HepG2 (cell line): Measurements from ENCODE around the gene RNF123. TPM values are rescaled to one million over a fixed set of nuclear protein-coding genes. Genes with fewer than 3 reads are reported as not detected.

ENCODE experiments used
- CC2D1A ChIP-seq: sonication (generic); formaldehyde crosslinking; IDR thresholded peaks from 2 replicates; pipeline ENCODE4 v1.8.1; 2023; ENCODE audit warnings: mild to moderate bottlenecking, missing genetic modification reagents
- FLYWCH1 ChIP-seq: sonication (generic); formaldehyde crosslinking; IDR thresholded peaks from 2 replicates; pipeline ENCODE4 v1.8.1; 2023; ENCODE audit warnings: mild to moderate bottlenecking, missing genetic modification reagents
- JARID2 ChIP-seq: sonication (generic); formaldehyde crosslinking; IDR thresholded peaks from 2 replicates; pipeline ENCODE4 v1.8.1; 2023; ENCODE audit warnings: missing genetic modification reagents, inconsistent platforms; ENCODE audit not compliant: insufficient replicate concordance
- KLF15 ChIP-seq: sonication (generic); formaldehyde crosslinking; IDR thresholded peaks from 2 replicates; pipeline ENCODE4 v1.8.1; 2023; ENCODE audit warnings: borderline replicate concordance, mild to moderate bottlenecking, inconsistent platforms, missing genetic modification reagents, mixed read lengths
- NFYC ChIP-seq: IDR thresholded peaks from 2 replicates; pipeline ENCODE4 v1.6.1; 2016; ENCODE audit warnings: missing genetic modification reagents, missing compliant biosample characterization
- SMAD1 ChIP-seq: sonication (generic); formaldehyde crosslinking; IDR thresholded peaks from 2 replicates; pipeline ENCODE4 v1.4.0; 2020; ENCODE audit warnings: missing genetic modification reagents, low read depth, mild to moderate bottlenecking, borderline replicate concordance
- ZNF143 ChIP-seq: sonication (generic); formaldehyde crosslinking; IDR thresholded peaks from 2 replicates; pipeline ENCODE4 v1.4.0; 2020; ENCODE audit warnings: missing genetic modification reagents
- ZNF205 ChIP-seq: IDR thresholded peaks from 2 replicates; pipeline ENCODE4 v1.6.1; 2018; ENCODE audit warnings: missing biosample characterization, missing genetic modification reagents
- ZNF224 ChIP-seq: sonication (generic); formaldehyde crosslinking; IDR thresholded peaks from 2 replicates; pipeline ENCODE4 v1.5.0; 2020; ENCODE audit warnings: mild to moderate bottlenecking, missing genetic modification reagents
- ZNF331 ChIP-seq: sonication (generic); formaldehyde crosslinking; IDR thresholded peaks from 2 replicates; pipeline ENCODE4 v1.4.0; 2020; ENCODE audit warnings: missing genetic modification reagents
- ZNF337 ChIP-seq: sonication (generic); formaldehyde crosslinking; IDR thresholded peaks from 2 replicates; pipeline ENCODE4 v1.5.1; 2020; ENCODE audit warnings: missing genetic modification reagents, low read depth, mild to moderate bottlenecking, borderline replicate concordance
- ZNF530 ChIP-seq: sonication (generic); formaldehyde crosslinking; IDR thresholded peaks from 2 replicates; pipeline ENCODE4 v1.5.0; 2020; ENCODE audit warnings: low read depth, mild to moderate bottlenecking, missing genetic modification reagents
- ZNF546 ChIP-seq: sonication (generic); formaldehyde crosslinking; conservative IDR thresholded peaks from 2 replicates; pipeline ENCODE4 v1.8.1; 2023; ENCODE audit warnings: mild to moderate bottlenecking, missing genetic modification reagents
- ZNF644 ChIP-seq: IDR thresholded peaks from 2 replicates; pipeline ENCODE4 v1.6.1; 2016; ENCODE audit warnings: low read depth
- ZNF747 ChIP-seq: sonication (generic); formaldehyde crosslinking; IDR thresholded peaks from 2 replicates; pipeline ENCODE4 v1.8.1; 2023; ENCODE audit warnings: missing genetic modification reagents, mild to moderate bottlenecking, borderline replicate concordance
- ZNF878 ChIP-seq: sonication (generic); formaldehyde crosslinking; IDR thresholded peaks from 2 replicates; pipeline ENCODE4 v1.8.1; 2023; ENCODE audit warnings: mild to moderate bottlenecking, missing genetic modification reagents, moderate library complexity
- polyA plus RNA-seq, 8 experiments: library from polyadenylated mRNA; depleted of rRNA in 3 of 8; stranded (reverse) in 7 of 8; unstranded in 1 of 8; fragments of >200 nt; fragmentation: Illumina TruSeq in 4 of 8; extraction: Trizol in 4 of 8; gene quantifications; 2 replicates each; pipeline versions ENCODE4 v1.2.1 to v1.2.3, GENCODE V29; 2011 to 2016; ENCODE audit warnings: low read depth in 4 of 8, missing spikeins in 1 of 8, mixed read lengths in 1 of 8; ENCODE audit not compliant: insufficient read depth in 1 of 8
- total RNA-seq, 5 experiments: library from RNA; depleted of rRNA; stranded (reverse); fragments of >200 nt; fragmentation: Illumina TruSeq; extraction: Trizol; gene quantifications; 2 replicates each; pipeline ENCODE4 v1.2.3, GENCODE V29; 2016; ENCODE audit warnings: low read depth in 1 of 5
- TF ChIP-seq, protein P1 (sequence below): sonication (generic); formaldehyde crosslinking; IDR thresholded peaks from 2 replicates; pipeline ENCODE4 v1.5.0; 2020; ENCODE audit warnings: mild to moderate bottlenecking, missing genetic modification reagents
- TF ChIP-seq, protein P2 (sequence below): sonication (generic); formaldehyde crosslinking; IDR thresholded peaks from 2 replicates; pipeline ENCODE4 v1.9.0; 2022; ENCODE audit warnings: missing genetic modification reagents, mild to moderate bottlenecking, borderline replicate concordance
- TF ChIP-seq, protein P3 (sequence below): sonication (generic); formaldehyde crosslinking; IDR thresholded peaks from 2 replicates; pipeline ENCODE4 v1.4.0; 2020; ENCODE audit warnings: mild to moderate bottlenecking, missing genetic modification reagents

Gene RNF123
- total and polyA plus RNA-seq, 2 of the 13 experiments (the other 11 are each of a cell fraction or from before 2014, with no cell fraction given) = 29.9 to 82.2 TPM

DNA sequence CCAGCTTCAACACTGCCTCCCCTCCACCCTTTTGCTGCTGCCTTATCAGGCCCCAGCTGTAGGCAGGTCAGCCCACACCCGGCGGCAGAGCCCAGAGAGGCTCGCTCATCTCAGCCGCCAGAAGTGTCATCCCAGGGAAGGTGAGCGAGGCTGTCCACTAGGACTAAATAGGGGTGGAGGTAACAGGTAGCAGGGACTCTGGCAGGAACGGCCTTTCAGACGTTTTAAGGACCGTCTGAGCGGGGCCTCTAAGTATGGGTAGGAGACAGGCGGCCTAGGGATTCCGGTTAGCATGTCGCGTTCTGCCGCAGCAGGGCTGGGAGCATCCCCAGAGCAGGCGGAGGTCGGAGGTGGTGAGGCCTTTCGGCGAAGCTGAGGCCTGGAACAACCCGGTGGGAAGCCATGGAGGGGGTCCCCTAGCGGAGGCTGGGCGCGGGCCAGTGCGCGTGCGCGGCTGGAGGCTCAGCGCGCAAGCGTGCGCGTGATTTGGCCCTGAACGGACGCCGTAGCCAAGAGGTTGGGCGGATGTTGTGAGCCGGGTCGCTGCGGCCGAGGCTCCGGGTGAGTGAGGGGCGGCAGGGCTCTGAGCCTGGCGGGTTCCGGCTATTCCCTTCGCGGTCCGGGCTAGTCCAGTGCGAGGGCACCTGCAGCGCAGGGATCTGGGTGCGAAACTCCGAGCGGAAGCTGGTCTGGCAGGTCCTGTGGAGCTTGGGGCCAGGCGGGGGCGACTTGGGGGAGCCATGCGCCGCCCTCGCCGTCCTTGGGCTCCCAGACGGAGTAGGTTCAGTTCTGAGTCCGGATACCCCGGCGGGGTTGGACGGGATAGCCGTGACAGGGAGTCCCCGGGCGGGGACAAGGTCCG lies at the start of gene RNF123, which contains the start of gene MST1 (continued):
- TF ChIP-seq SMAD1 (CRISPR knock-in tag) (peak; percentile 63; the same call in 1 of the 2 replicates), ZNF143 (0 out of 2 replicates have a peak, but pooled peaks have one; percentile 20), ZNF530 (CRISPR knock-in tag) (no peak), ZNF644 (CRISPR knock-in tag) (no peak), CC2D1A (CRISPR knock-in tag) (0 out of 2 replicates have a peak, but pooled peaks have one; percentile 33), JARID2 (CRISPR knock-in tag) (no peak), ZNF546 (CRISPR knock-in tag) (0 out of 2 replicates have a peak, but pooled peaks have one; percentile 55), KLF15 (CRISPR knock-in tag) (no peak), ZNF224 (CRISPR knock-in tag) (0 out of 2 replicates have a peak, but pooled peaks have one; percentile 59), NFYC (CRISPR knock-in tag) (no peak), ZNF878 (CRISPR knock-in tag) (no peak), ZNF205 (peak; percentile 76; the same call in 1 of the 2 replicates), ZNF747 (CRISPR knock-in tag) (peak; percentile 58; the same call in 1 of the 2 replicates), ZNF337 (CRISPR knock-in tag) (no peak), ZNF331 (peak; percentile 65; the same call in 1 of the 2 replicates), FLYWCH1 (no peak)
- TF ChIP-seq, protein P1, sequence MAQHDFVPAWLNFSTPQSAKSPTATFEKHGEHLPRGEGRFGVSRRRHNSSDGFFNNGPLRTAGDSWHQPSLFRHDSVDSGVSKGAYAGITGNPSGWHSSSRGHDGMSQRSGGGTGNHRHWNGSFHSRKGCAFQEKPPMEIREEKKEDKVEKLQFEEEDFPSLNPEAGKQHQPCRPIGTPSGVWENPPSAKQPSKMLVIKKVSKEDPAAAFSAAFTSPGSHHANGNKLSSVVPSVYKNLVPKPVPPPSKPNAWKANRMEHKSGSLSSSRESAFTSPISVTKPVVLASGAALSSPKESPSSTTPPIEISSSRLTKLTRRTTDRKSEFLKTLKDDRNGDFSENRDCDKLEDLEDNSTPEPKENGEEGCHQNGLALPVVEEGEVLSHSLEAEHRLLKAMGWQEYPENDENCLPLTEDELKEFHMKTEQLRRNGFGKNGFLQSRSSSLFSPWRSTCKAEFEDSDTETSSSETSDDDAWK (CRISPR knock-in tag) = no peak
- TF ChIP-seq, protein P2, sequence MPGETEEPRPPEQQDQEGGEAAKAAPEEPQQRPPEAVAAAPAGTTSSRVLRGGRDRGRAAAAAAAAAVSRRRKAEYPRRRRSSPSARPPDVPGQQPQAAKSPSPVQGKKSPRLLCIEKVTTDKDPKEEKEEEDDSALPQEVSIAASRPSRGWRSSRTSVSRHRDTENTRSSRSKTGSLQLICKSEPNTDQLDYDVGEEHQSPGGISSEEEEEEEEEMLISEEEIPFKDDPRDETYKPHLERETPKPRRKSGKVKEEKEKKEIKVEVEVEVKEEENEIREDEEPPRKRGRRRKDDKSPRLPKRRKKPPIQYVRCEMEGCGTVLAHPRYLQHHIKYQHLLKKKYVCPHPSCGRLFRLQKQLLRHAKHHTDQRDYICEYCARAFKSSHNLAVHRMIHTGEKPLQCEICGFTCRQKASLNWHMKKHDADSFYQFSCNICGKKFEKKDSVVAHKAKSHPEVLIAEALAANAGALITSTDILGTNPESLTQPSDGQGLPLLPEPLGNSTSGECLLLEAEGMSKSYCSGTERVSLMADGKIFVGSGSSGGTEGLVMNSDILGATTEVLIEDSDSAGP (CRISPR knock-in tag) = peak; percentile 76; the same call in 1 of the 2 replicates
- TF ChIP-seq, protein P3, sequence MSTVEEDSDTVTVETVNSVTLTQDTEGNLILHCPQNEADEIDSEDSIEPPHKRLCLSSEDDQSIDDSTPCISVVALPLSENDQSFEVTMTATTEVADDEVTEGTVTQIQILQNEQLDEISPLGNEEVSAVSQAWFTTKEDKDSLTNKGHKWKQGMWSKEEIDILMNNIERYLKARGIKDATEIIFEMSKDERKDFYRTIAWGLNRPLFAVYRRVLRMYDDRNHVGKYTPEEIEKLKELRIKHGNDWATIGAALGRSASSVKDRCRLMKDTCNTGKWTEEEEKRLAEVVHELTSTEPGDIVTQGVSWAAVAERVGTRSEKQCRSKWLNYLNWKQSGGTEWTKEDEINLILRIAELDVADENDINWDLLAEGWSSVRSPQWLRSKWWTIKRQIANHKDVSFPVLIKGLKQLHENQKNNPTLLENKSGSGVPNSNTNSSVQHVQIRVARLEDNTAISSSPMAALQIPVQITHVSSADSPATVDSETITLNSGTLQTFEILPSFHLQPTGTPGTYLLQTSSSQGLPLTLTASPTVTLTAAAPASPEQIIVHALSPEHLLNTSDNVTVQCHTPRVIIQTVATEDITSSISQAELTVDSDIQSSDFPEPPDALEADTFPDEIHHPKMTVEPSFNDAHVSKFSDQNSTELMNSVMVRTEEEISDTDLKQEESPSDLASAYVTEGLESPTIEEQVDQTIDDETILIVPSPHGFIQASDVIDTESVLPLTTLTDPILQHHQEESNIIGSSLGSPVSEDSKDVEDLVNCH = no peak
